ENCODE measurements around the gene DNAH10. TPM values are rescaled to one million over a fixed set of nuclear protein-coding genes. Genes with fewer than 3 reads are reported as not detected.

Gene DNAH10
- total and polyA plus RNA-seq, 10 of the 15 experiments (the other 5 are each of a cell fraction or from before 2014, with no cell fraction given): 0.01 to 0.32 (median 0.06) TPM

- Histone ChIP-seq H3K4me2 (ENCODE audit: control insufficient read depth, insufficient read depth) (no peak overlapping the region), H3K27ac (ENCODE audit: control insufficient read depth, insufficient read depth) (no peak overlapping the region), H3K27me3 (replicated peaks in 1 of 2; ENCODE audit: control insufficient read depth in 2 of 2, insufficient read depth in 2 of 2, low read length in 1 of 2) (peaks cover 0 to 2% of the 10 kb centered on the region in 2 experiments; a peak in 2 of 4 replicates), H2AFZ (ENCODE audit: control insufficient read depth, low read depth, low read length) (no peak overlapping the region), H4K20me1 (ENCODE audit: control insufficient read depth, insufficient read depth) (no peaks in the 10 kb centered on the region), H3K36me3 (ENCODE audit: control insufficient read depth in 2 of 2, insufficient read depth in 2 of 2, low read length in 1 of 2) (no peaks in the 10 kb centered on the region), H3K9ac (ENCODE audit: control insufficient read depth, insufficient read depth, low read length) (no peak overlapping the region), H3K79me2 (ENCODE audit: control insufficient read depth, insufficient read depth, low read length) (no peaks in the 10 kb centered on the region), H3K4me3 (no peak overlapping the region), H3K4me1 (ENCODE audit: control insufficient read depth, insufficient read depth, low read length) (no peaks in the 10 kb centered on the region), H3K9me3 (replicated peaks; ENCODE audit: control insufficient read depth, insufficient read depth, low read length) (no peaks in the 10 kb centered on the region)
- intact Hi-C loops (cut with micrococcal nuclease; ENCODE audit: unreplicated experiment): no loop called here
- ChIA-PET SMC1A (ENCODE audit: uncharacterized antibody, unreplicated experiment) (interaction anchor here (1.9 kb wide), 1 partner anchor 11 kb away, joined by 5 read pairs; no protein-coding TSS in a partner anchor), CTCF (interaction anchor here (2.4 kb wide), 1 partner anchor 53 kb away, joined by 6 read pairs; no protein-coding TSS in a partner anchor), POLR2A (no interaction called here), RAD21 (ENCODE audit: unreplicated experiment) (no interaction called here)
- BruUV-seq (replicated peaks): no TSS peak
- 58% methylated on average over 8 of the region's 8 CpGs for WGBS (ENCODE audit: insufficient coverage, insufficient replicate concordance, low lambda C conversion rate, missing lambda C conversion rate)
- ATAC-seq (no peak), FAIRE-seq (no peak), DNase-seq (ENCODE audit: low read depth, low spot score) (no peak)
- TF ChIP-seq SUZ12 (IDR thresholded peaks at IDR 0.05; ENCODE audit: unreplicated experiment): no peak
- TF ChIP-seq BCL3 (IDR thresholded peaks at IDR 0.05; ENCODE audit: borderline replicate concordance, insufficient read depth, low read depth, low read length, poor library complexity, severe bottlenecking): no peak
- TF ChIP-seq IRF4 (IDR thresholded peaks at IDR 0.05; ENCODE audit: low read depth, low read length): no peak
- no peak for TF ChIP-seq BCLAF1 (IDR thresholded peaks at IDR 0.05)
- no peak for TF ChIP-seq PAX5 (IDR thresholded peaks at IDR 0.05; ENCODE audit: borderline replicate concordance, low read depth, low read length)
- no peak for TF ChIP-seq ZNF622 (IDR thresholded peaks at IDR 0.05)
- TF ChIP-seq ASH2L (IDR thresholded peaks at IDR 0.05; ENCODE audit: borderline replicate concordance, low read depth): no peak
- no peak for TF ChIP-seq TCF7 (IDR thresholded peaks at IDR 0.05; ENCODE audit: borderline replicate concordance)
- in situ Hi-C loops (cut with MboI): no loop called here
Observed at GRCh38 chr12:123958462-123958861, 196.4 kb downstream of the DNAH10 start.
